Hematopoietic multipotent progenitor cell treated with erythropoietin and hydrocortisone succinate and interleukin-3 and kit ligand, for 15 days (in vitro differentiated cells): Measurements from ENCODE around the gene EHMT2.
"Not testable (repeated sequence)": the region's sequence is repeated elsewhere in the genome, so short reads cannot be mapped to it uniquely, and the experiment has no call there.

Experiments
- DNase-seq: peaks from one replicate; pipeline ENCODE4 v3.0.0-alpha.2; 2015; ENCODE audit warnings: low spot score

EHMT2 gene

GRCh38 chr6:31869343-31869742 is 28.2 kb downstream of the EHMT2 start:
- DNase-seq: no peak

GRCh38 chr6:31868658-31868971 is 28.9 kb downstream of the EHMT2 start:
- DNase-seq: not testable (repeated sequence)

- DNase-seq: no peak
Observed at GRCh38 chr6:31865205-31866118, 32.0 kb downstream of the EHMT2 start.

- DNase-seq: no peak
Observed at GRCh38 chr6:31864818-31865204, 32.7 kb downstream of the EHMT2 start.

GRCh38 chr6:31864123-31864562 is 33.4 kb downstream of the EHMT2 start:
- not testable (repeated sequence) for DNase-seq

GRCh38 chr6:31862344-31863235 is 34.9 kb downstream of the EHMT2 start, which contains the start of gene NEU1:
Gene NEU1, minus strand, starts transcription at chr6:31862821. Its CDS starts 45 bp downstream, at chr6:31862776.
- DNase-seq: peak; percentile 100

GRCh38 chr6:31861919-31862343 is 35.6 kb downstream of the EHMT2 start:
- no peak for DNase-seq

GRCh38 chr6:31861150-31861549 is 36.3 kb downstream of the EHMT2 start:
- no peak for DNase-seq

- no peak for DNase-seq
Observed at GRCh38 chr6:31860349-31860748, 37.1 kb downstream of the EHMT2 start.

- DNase-seq: no peak
Observed at GRCh38 chr6:31859923-31860322, 37.6 kb downstream of the EHMT2 start.

GRCh38 chr6:31858707-31859106 is 38.8 kb downstream of the EHMT2 start:
- DNase-seq: no peak

- DNase-seq: not testable (repeated sequence)
Observed at GRCh38 chr6:31857774-31858173, 39.7 kb downstream of the EHMT2 start.

- not testable (repeated sequence) for DNase-seq
Observed at GRCh38 chr6:31851980-31852718, 45.3 kb downstream of the EHMT2 start.

GRCh38 chr6:31851485-31851832 is 46.0 kb downstream of the EHMT2 start:
- DNase-seq: no peak

- DNase-seq: no peak
Observed at GRCh38 chr6:31850765-31851484, 46.6 kb downstream of the EHMT2 start.

GRCh38 chr6:31847276-31847978 is 50.1 kb downstream of the EHMT2 start:
- DNase-seq: no peak

GRCh38 chr6:31844507-31844906 is 53.0 kb downstream of the EHMT2 start:
- DNase-seq: no peak

GRCh38 chr6:31842053-31842452 is 55.4 kb downstream of the EHMT2 start:
- no peak for DNase-seq

- not testable (repeated sequence) for DNase-seq
Observed at GRCh38 chr6:31839779-31840126, 57.7 kb downstream of the EHMT2 start.

- no peak for DNase-seq
Observed at GRCh38 chr6:31838968-31839367, 58.5 kb downstream of the EHMT2 start.

- not testable (repeated sequence) for DNase-seq
Observed at GRCh38 chr6:31838114-31838553, 59.4 kb downstream of the EHMT2 start.
